H1 (cell line): ENCODE data around the gene WDR33. TPM values are rescaled to one million over a fixed set of nuclear protein-coding genes. Genes with fewer than 3 reads are reported as not detected.

Source experiments
- BRCA1 ChIP-seq: IDR thresholded peaks from 2 replicates; pipeline ENCODE4 v1.6.1; 2012; ENCODE audit warnings: low read depth, low read length, improper control_type of control experiment
- CBX5 ChIP-seq: fragments of 300-800, 300-1000 bp; sonication (generic); IDR thresholded peaks from 2 replicates; pipeline ENCODE4 v1.7.1; 2016; ENCODE audit warnings: antibody characterized with exemption, low read length, low read depth
- CREB1 ChIP-seq: IDR thresholded peaks from 2 replicates; pipeline ENCODE4 v1.6.1; 2012; ENCODE audit warnings: inconsistent platforms
- HDAC2 ChIP-seq, 2 experiments: fragments of 300-600 bp in 1 of 2; sonication (generic) in 1 of 2; IDR thresholded peaks; 2 replicates each; pipeline ENCODE4 v1.6.1; 2011 to 2012; ENCODE audit warnings: low read depth in 2 of 2, low read length in 2 of 2, mild to moderate bottlenecking in 2 of 2, moderate library complexity in 2 of 2, borderline replicate concordance in 1 of 2, inconsistent platforms in 1 of 2
- KDM4A ChIP-seq: IDR thresholded peaks from one replicate; pipeline ENCODE4 v1.7.1; 2012; ENCODE audit warnings: low read depth, mild to moderate bottlenecking, moderate library complexity, low read length, inconsistent platforms; ENCODE audit not compliant: severe bottlenecking
- SP1 ChIP-seq: IDR thresholded peaks from 2 replicates; pipeline ENCODE4 v1.6.1; 2011; ENCODE audit warnings: low read depth, low read length
- SP4 ChIP-seq: IDR thresholded peaks from 2 replicates; pipeline ENCODE4 v1.6.1; 2012; ENCODE audit warnings: low read length, inconsistent platforms
- TCF12 ChIP-seq: IDR thresholded peaks from 2 replicates; pipeline ENCODE4 v1.6.1; 2011; ENCODE audit warnings: low read depth, mild to moderate bottlenecking, low read length
- ZNF274 ChIP-seq: IDR thresholded peaks from 2 replicates; pipeline ENCODE4 v1.7.0; 2012; ENCODE audit warnings: low read length, borderline replicate concordance; ENCODE audit errors: extremely low read depth
- polyA plus RNA-seq, 7 experiments: library from polyadenylated mRNA; depleted of rRNA in 3 of 7; stranded (reverse) in 5 of 7; unstranded in 2 of 7; fragments of >200 nt in 5 of 7; fragments of 200-250 nt in 2 of 7; gene quantifications; 1 replicate in 5 of 7; 2 replicates in 1 of 7; 4 replicates in 1 of 7; pipeline versions ENCODE4 v1.2.1 to v1.2.3, GENCODE V29; 2011 to 2013; ENCODE audit warnings: missing spikeins in 2 of 7, mixed read lengths in 2 of 7
- total RNA-seq: library from RNA; stranded (reverse); fragmentation: NEBNext Ultra II Directional; extraction: Animal tissue kit (Norgen Biotek cat#: 25700); gene quantifications from 2 replicates; pipeline ENCODE4 v1.2.1, GENCODE V29; 2021

The WDR33 gene
- total and polyA plus RNA-seq, 2 of the 8 experiments (the other 6 are each of a cell fraction or from before 2014, with no cell fraction given) = 18.1 to 82.7 TPM

DNA sequence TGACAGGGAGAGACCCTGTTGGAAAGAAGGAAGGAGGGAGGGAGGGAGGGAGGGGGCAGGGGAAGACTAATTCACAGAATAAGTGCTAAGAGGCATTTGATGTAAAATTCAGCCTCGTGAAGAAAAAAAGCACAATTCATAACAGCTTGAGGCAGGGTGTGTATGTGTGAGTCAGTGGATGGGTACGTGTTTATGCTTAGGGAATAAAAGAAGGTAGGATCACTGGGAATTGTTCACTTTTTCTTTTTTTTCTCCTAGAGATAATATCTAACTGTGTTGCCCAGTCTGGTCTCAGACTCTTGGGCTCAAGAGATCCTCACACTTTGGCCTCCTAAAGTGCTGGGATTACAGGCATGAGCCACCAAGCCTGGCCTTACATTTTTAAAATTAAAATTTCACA lies 39.2 kb downstream of the WDR33 start (continued):
- no peak for TF ChIP-seq CREB1
- no peak for TF ChIP-seq SP4
- TF ChIP-seq TCF12 = no peak
- no peak for TF ChIP-seq BRCA1
- no peak for TF ChIP-seq CBX5
- TF ChIP-seq ZNF274 = no peak
- no peak for TF ChIP-seq HDAC2 (IDR thresholded peaks at IDR 0.05; ENCODE audit: borderline replicate concordance in 1 of 2, low read depth in 2 of 2, low read length in 2 of 2)
- TF ChIP-seq SP1 = no peak
- TF ChIP-seq KDM4A = no peak
